ENCODE data around the gene NR2C2AP. TPM values are rescaled to one million over a fixed set of nuclear protein-coding genes. Genes with fewer than 3 reads are reported as not detected.
A peak's percentile ranks its signal among the peaks of the same experiment; 100 is the strongest.

NR2C2AP gene
- total and polyA plus RNA-seq, 2 of the 13 experiments (the other 11 are each of a cell fraction or from before 2014, with no cell fraction given), result 12.2 to 26.8 TPM

DNA sequence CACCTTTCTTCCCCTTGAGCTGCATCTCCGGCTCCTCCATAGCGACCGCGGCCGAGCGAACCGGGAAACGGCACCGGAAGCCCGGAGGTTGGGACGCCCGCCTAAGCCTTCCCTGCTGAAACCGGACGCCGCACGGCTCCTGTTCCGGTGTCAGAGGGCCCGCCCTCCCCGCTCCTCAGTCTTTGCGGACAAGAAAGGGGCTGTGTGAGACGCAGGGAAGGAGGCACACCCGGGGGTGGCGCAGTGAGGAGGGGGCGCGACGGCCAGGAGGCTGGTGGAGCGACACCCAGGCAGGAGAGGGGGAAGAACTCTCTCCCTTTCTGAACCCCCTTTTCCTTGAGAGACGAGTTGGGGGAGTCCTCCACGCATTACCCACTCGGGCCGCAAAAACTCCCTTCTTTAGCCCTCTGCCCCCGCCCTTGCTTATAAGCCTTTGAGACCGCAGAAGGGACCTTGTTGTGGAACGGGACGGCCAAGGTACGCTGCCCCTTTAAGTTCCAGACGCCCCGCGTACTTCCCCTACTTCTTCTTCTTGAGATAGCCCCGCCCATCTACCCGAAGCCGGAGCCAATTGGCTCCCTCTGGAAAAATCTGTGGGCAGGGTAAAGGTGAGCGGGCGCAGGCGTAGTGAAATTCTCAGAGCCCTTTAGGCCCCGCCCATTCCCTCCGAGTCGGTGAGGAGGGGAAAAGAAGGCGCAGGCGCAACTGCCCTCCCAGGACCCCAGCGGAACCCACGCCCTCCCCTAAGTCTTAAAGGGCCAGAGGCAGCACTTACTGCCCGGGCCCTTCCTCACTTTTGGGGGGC is 10.9 kb downstream of the NR2C2AP start, which contains the start of the genes BORCS8 and RFXANK (continued):
- TF ChIP-seq, protein P1, sequence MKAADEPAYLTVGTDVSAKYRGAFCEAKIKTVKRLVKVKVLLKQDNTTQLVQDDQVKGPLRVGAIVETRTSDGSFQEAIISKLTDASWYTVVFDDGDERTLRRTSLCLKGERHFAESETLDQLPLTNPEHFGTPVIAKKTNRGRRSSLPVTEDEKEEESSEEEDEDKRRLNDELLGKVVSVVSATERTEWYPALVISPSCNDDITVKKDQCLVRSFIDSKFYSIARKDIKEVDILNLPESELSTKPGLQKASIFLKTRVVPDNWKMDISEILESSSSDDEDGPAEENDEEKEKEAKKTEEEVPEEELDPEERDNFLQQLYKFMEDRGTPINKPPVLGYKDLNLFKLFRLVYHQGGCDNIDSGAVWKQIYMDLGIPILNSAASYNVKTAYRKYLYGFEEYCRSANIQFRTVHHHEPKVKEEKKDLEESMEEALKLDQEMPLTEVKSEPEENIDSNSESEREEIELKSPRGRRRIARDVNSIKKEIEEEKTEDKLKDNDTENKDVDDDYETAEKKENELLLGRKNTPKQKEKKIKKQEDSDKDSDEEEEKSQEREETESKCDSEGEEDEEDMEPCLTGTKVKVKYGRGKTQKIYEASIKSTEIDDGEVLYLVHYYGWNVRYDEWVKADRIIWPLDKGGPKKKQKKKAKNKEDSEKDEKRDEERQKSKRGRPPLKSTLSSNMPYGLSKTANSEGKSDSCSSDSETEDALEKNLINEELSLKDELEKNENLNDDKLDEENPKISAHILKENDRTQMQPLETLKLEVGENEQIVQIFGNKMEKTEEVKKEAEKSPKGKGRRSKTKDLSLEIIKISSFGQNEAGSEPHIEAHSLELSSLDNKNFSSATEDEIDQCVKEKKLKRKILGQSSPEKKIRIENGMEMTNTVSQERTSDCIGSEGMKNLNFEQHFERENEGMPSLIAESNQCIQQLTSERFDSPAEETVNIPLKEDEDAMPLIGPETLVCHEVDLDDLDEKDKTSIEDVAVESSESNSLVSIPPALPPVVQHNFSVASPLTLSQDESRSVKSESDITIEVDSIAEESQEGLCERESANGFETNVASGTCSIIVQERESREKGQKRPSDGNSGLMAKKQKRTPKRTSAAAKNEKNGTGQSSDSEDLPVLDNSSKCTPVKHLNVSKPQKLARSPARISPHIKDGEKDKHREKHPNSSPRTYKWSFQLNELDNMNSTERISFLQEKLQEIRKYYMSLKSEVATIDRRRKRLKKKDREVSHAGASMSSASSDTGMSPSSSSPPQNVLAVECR (CRISPR knock-in tag; IDR thresholded peaks at IDR 0.05; ENCODE audit: borderline replicate concordance), result peak; percentile 97
- no peak for TF ChIP-seq HHEX (CRISPR knock-in tag; IDR thresholded peaks at IDR 0.05)
- TF ChIP-seq U2AF1 (optimal IDR thresholded peaks at IDR 0.05; ENCODE audit: low read depth, low read length), result peak; percentile 97
- TF ChIP-seq NFKBIZ (CRISPR knock-in tag; IDR thresholded peaks at IDR 0.05), result peak; percentile 76; the same call in 1 of the 2 replicates
- TF ChIP-seq GABPB1 (CRISPR knock-in tag; IDR thresholded peaks at IDR 0.05), result peak; percentile 100
- TF ChIP-seq ZNF839 (CRISPR knock-in tag; IDR thresholded peaks at IDR 0.05; ENCODE audit: borderline replicate concordance), result no peak
- TF ChIP-seq, protein P2, sequence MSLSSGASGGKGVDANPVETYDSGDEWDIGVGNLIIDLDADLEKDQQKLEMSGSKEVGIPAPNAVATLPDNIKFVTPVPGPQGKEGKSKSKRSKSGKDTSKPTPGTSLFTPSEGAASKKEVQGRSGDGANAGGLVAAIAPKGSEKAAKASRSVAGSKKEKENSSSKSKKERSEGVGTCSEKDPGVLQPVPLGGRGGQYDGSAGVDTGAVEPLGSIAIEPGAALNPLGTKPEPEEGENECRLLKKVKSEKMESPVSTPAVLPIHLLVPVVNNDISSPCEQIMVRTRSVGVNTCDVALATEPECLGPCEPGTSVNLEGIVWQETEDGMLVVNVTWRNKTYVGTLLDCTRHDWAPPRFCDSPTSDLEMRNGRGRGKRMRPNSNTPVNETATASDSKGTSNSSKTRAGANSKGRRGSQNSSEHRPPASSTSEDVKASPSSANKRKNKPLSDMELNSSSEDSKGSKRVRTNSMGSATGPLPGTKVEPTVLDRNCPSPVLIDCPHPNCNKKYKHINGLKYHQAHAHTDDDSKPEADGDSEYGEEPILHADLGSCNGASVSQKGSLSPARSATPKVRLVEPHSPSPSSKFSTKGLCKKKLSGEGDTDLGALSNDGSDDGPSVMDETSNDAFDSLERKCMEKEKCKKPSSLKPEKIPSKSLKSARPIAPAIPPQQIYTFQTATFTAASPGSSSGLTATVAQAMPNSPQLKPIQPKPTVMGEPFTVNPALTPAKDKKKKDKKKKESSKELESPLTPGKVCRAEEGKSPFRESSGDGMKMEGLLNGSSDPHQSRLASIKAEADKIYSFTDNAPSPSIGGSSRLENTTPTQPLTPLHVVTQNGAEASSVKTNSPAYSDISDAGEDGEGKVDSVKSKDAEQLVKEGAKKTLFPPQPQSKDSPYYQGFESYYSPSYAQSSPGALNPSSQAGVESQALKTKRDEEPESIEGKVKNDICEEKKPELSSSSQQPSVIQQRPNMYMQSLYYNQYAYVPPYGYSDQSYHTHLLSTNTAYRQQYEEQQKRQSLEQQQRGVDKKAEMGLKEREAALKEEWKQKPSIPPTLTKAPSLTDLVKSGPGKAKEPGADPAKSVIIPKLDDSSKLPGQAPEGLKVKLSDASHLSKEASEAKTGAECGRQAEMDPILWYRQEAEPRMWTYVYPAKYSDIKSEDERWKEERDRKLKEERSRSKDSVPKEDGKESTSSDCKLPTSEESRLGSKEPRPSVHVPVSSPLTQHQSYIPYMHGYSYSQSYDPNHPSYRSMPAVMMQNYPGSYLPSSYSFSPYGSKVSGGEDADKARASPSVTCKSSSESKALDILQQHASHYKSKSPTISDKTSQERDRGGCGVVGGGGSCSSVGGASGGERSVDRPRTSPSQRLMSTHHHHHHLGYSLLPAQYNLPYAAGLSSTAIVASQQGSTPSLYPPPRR (CRISPR knock-in tag; IDR thresholded peaks at IDR 0.05; ENCODE audit: borderline replicate concordance), result peak; percentile 48; the same call in 1 of the 2 replicates
- TF ChIP-seq ZNF124 (CRISPR knock-in tag; IDR thresholded peaks at IDR 0.05), result peak; percentile 81; the same call in 1 of the 2 replicates
- TF ChIP-seq RBAK (CRISPR knock-in tag; IDR thresholded peaks at IDR 0.05), result no peak
- no peak; the same call in 1 of the 2 replicates for TF ChIP-seq ZNF816 (CRISPR knock-in tag; IDR thresholded peaks at IDR 0.05; ENCODE audit: borderline replicate concordance)
- 0 out of 2 replicates have a peak, but pooled peaks have one; percentile 13 for TF ChIP-seq ZKSCAN1 (IDR thresholded peaks at IDR 0.05; ENCODE audit: low read length)
- TF ChIP-seq SIX4 (CRISPR knock-in tag; IDR thresholded peaks at IDR 0.05), result peak; percentile 61; the same call in 1 of the 2 replicates
- TF ChIP-seq ZBTB46 (CRISPR knock-in tag; IDR thresholded peaks at IDR 0.05; ENCODE audit: borderline replicate concordance), result no peak
- peak; percentile 46; the same call in 1 of the 2 replicates for TF ChIP-seq FOSL2 (CRISPR knock-in tag; IDR thresholded peaks at IDR 0.05)
- TF ChIP-seq GFI1 (CRISPR knock-in tag; IDR thresholded peaks at IDR 0.05; ENCODE audit: borderline replicate concordance), result 0 out of 2 replicates have a peak, but pooled peaks have one; percentile 27
- peak; percentile 46; the same call in 1 of the 2 replicates for TF ChIP-seq ZSCAN29 (CRISPR knock-in tag; conservative IDR thresholded peaks at IDR 0.05)
- TF ChIP-seq HES4 (CRISPR knock-in tag; IDR thresholded peaks at IDR 0.05; ENCODE audit: borderline replicate concordance), result no peak
- TF ChIP-seq ZSCAN12 (CRISPR knock-in tag; IDR thresholded peaks at IDR 0.05), result no peak

Data from HepG2 (cell line).